Measurements from ENCODE around the gene TBCD.

GRCh38 chr17:82948957-82949356, 197.1 kb downstream of the TBCD start:
- TF ChIP-seq EZH2 (IDR thresholded peaks at IDR 0.05; ENCODE audit: insufficient read depth, low read length), result no peak
- TF ChIP-seq, protein P1, sequence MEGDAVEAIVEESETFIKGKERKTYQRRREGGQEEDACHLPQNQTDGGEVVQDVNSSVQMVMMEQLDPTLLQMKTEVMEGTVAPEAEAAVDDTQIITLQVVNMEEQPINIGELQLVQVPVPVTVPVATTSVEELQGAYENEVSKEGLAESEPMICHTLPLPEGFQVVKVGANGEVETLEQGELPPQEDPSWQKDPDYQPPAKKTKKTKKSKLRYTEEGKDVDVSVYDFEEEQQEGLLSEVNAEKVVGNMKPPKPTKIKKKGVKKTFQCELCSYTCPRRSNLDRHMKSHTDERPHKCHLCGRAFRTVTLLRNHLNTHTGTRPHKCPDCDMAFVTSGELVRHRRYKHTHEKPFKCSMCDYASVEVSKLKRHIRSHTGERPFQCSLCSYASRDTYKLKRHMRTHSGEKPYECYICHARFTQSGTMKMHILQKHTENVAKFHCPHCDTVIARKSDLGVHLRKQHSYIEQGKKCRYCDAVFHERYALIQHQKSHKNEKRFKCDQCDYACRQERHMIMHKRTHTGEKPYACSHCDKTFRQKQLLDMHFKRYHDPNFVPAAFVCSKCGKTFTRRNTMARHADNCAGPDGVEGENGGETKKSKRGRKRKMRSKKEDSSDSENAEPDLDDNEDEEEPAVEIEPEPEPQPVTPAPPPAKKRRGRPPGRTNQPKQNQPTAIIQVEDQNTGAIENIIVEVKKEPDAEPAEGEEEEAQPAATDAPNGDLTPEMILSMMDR (IDR thresholded peaks at IDR 0.05; ENCODE audit: insufficient read depth, low read depth, low read length), result no peak
